Memory B cell (primary cell): Measurements from ENCODE around the gene SUN1.
"Not testable (repeated sequence)": the region's sequence is repeated elsewhere in the genome, so short reads cannot be mapped to it uniquely, and the experiment has no call there.

ENCODE experiments used
- ATAC-seq: fragments of 150-1000 bp; cut with Tn5 transposase; 2 replicates; pipeline ENCODE4 v1.10.0; 2021; ENCODE audit warnings: low read depth, mild to moderate bottlenecking, moderate library complexity
- DNase-seq, 2 donors: peaks; one replicate each; pipeline ENCODE4 v3.0.0; 2022; ENCODE audit warnings: low spot score in 2 of 2
- H3K27ac Mint-ChIP-seq: one replicate; pipeline ENCODE4 v1.8.0; 2022; ENCODE audit warnings: mild to moderate bottlenecking, moderate library complexity, mixed read lengths
- H3K27me3 Mint-ChIP-seq: one replicate; pipeline ENCODE4 v1.8.0; 2022; ENCODE audit warnings: mixed read lengths
- H3K36me3 Mint-ChIP-seq: one replicate; pipeline ENCODE4 v1.8.0; 2022; ENCODE audit warnings: mild to moderate bottlenecking, mixed read lengths
- H3K4me1 Mint-ChIP-seq: one replicate; pipeline ENCODE4 v1.8.0; 2022; ENCODE audit warnings: mixed read lengths
- H3K4me3 Mint-ChIP-seq: one replicate; pipeline ENCODE4 v1.8.0; 2022; ENCODE audit warnings: mild to moderate bottlenecking, moderate library complexity, mixed read lengths
- H3K9me3 Mint-ChIP-seq: one replicate; pipeline ENCODE4 v1.8.0; 2022; ENCODE audit warnings: mixed read lengths

Gene SUN1

GRCh38 chr7:796434-797169 is 35.7 kb upstream of the SUN1 start:
- H3K36me3 Mint-ChIP-seq, H3K27ac Mint-ChIP-seq, H3K4me3 Mint-ChIP-seq, ATAC-seq, H3K9me3 Mint-ChIP-seq, H3K27me3 Mint-ChIP-seq, DNase-seq, H3K4me1 Mint-ChIP-seq: not testable (repeated sequence)

- no peak for ATAC-seq
- no peak overlapping the region for H3K4me3 Mint-ChIP-seq
- H3K27ac Mint-ChIP-seq: no peak overlapping the region
- H3K27me3 Mint-ChIP-seq: no peaks in the 10 kb centered on the region
- H3K9me3 Mint-ChIP-seq: no peaks in the 10 kb centered on the region
- peaks cover 3% of the 10 kb centered on the region for H3K4me1 Mint-ChIP-seq
- H3K36me3 Mint-ChIP-seq: no peaks in the 10 kb centered on the region
- no peak for DNase-seq
These were observed 33.3 kb upstream of the SUN1 start for GRCh38 chr7:798921-799470.

DNA sequence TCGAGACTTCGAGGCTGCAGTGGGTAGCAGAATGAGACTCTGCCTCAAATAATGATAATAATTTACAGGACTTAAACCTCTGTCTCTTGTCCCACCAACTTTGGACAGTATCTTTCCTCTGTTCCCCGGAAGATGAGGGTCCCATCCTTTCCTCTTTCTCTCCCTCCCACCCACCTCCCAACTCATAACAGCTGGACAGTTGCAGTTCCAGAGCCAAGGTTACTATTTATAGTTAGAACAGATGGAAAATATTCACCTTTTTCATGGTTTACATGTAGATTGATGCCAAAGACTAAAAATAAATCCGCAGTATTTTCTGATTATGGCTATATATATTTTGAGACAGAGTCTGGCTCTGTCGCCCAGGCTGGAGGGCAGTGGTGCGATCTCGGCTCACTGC is 31.6 kb upstream of the SUN1 start:
- ATAC-seq: no peak
- DNase-seq: no peak
- Mint-ChIP-seq H3K4me3 (no peak overlapping the region), H3K36me3 (no peaks in the 10 kb centered on the region), H3K9me3 (no peaks in the 10 kb centered on the region), H3K27me3 (no peaks in the 10 kb centered on the region), H3K27ac (no peak overlapping the region), H3K4me1 (peaks cover 3% of the 10 kb centered on the region)

GRCh38 chr7:801351-801750 is 30.9 kb upstream of the SUN1 start:
- H3K4me1 Mint-ChIP-seq, H3K4me3 Mint-ChIP-seq, ATAC-seq, H3K36me3 Mint-ChIP-seq, H3K9me3 Mint-ChIP-seq, H3K27ac Mint-ChIP-seq, H3K27me3 Mint-ChIP-seq, DNase-seq: not testable (repeated sequence)

- Mint-ChIP-seq H3K9me3 (no peaks in the 10 kb centered on the region), H3K36me3 (no peaks in the 10 kb centered on the region), H3K4me3 (no peak overlapping the region), H3K4me1 (peaks cover 3% of the 10 kb centered on the region), H3K27me3 (no peaks in the 10 kb centered on the region), H3K27ac (no peak overlapping the region)
- ATAC-seq (no peak), DNase-seq (no peak)
These were observed 30.3 kb upstream of the SUN1 start for GRCh38 chr7:801940-802381.

GRCh38 chr7:802500-803242 is 29.6 kb upstream of the SUN1 start:
- peaks cover 3% of the 10 kb centered on the region for H3K4me1 Mint-ChIP-seq
- no peaks in the 10 kb centered on the region for H3K9me3 Mint-ChIP-seq
- H3K4me3 Mint-ChIP-seq: no peak overlapping the region
- DNase-seq: no peak
- no peaks in the 10 kb centered on the region for H3K27me3 Mint-ChIP-seq
- H3K36me3 Mint-ChIP-seq: no peaks in the 10 kb centered on the region
- no peak overlapping the region for H3K27ac Mint-ChIP-seq
- no peak for ATAC-seq

DNA sequence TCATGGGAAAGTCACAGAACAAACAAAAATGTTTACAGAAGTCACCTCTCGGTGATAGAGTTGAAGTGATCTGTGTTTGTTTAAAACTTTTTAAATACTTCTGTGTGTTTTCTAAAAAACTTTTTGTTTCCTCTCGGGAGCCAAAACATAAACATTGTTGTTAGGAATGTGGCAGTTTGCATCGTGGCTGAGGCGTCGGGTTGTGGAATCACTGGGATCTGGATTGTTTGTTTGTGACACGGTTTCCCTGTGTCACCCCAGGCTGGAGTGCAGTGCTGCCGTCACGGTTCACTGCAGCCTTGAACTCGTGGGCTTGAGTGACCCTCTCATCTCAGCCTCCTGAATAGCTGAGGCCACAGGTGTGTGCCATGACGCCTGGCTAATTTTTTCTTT is 29.0 kb upstream of the SUN1 start:
- no peak for DNase-seq
- no peaks in the 10 kb centered on the region for H3K9me3 Mint-ChIP-seq
- peaks cover 3% of the 10 kb centered on the region for H3K4me1 Mint-ChIP-seq
- no peaks in the 10 kb centered on the region for H3K27me3 Mint-ChIP-seq
- H3K4me3 Mint-ChIP-seq: no peak overlapping the region
- no peak overlapping the region for H3K27ac Mint-ChIP-seq
- peaks cover under 1% of the 10 kb centered on the region for H3K36me3 Mint-ChIP-seq
- no peak for ATAC-seq

DNA sequence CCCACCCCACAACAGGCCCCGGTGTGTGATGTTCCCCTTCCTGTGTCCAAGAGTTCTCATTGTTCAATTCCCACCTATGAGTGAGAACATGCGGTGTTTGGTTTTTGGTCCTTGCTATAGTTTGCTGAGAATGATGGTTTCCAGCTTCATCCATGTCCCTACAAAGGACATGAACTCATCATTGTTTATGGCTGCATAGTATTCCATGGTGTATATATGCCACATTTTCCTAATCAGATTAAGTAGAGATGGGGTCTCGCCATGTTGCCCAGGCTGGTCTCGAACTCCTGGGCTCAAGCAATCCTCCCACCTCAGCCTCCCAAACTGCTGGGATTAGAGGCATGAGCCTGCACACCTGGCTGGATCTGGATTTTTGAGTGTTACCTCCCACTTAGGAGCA is 28.5 kb upstream of the SUN1 start:
- H3K4me1 Mint-ChIP-seq, H3K9me3 Mint-ChIP-seq, ATAC-seq, H3K27ac Mint-ChIP-seq, DNase-seq, H3K27me3 Mint-ChIP-seq, H3K36me3 Mint-ChIP-seq, H3K4me3 Mint-ChIP-seq: not testable (repeated sequence)

DNA sequence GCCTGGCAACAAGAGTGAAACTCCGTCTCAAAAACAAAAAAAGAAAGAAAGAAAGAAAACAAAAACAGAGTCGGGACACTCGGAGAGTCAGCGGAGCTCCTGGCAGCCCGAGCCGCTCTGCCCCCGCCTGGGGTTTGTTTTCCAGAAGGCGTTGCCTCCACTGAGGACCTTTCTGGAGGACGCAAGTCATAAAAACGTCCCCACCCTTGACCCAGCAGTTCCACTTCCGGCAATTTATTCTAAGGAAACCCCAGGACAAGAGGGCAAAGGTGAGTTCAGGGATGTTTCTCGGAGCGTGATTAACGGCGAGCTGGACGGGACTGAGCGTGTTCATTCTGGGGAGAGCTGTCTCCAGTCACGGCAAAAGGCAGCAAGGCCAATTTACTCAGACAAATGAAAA is 27.0 kb upstream of the SUN1 start:
- DNase-seq (no peak), ATAC-seq (no peak)
- H3K4me3 Mint-ChIP-seq: no peak overlapping the region
- H3K36me3 Mint-ChIP-seq: peaks cover 4% of the 10 kb centered on the region
- no peaks in the 10 kb centered on the region for H3K27me3 Mint-ChIP-seq
- H3K27ac Mint-ChIP-seq: no peak overlapping the region
- peaks cover 3% of the 10 kb centered on the region for H3K9me3 Mint-ChIP-seq
- H3K4me1 Mint-ChIP-seq: peaks cover 3% of the 10 kb centered on the region

DNA sequence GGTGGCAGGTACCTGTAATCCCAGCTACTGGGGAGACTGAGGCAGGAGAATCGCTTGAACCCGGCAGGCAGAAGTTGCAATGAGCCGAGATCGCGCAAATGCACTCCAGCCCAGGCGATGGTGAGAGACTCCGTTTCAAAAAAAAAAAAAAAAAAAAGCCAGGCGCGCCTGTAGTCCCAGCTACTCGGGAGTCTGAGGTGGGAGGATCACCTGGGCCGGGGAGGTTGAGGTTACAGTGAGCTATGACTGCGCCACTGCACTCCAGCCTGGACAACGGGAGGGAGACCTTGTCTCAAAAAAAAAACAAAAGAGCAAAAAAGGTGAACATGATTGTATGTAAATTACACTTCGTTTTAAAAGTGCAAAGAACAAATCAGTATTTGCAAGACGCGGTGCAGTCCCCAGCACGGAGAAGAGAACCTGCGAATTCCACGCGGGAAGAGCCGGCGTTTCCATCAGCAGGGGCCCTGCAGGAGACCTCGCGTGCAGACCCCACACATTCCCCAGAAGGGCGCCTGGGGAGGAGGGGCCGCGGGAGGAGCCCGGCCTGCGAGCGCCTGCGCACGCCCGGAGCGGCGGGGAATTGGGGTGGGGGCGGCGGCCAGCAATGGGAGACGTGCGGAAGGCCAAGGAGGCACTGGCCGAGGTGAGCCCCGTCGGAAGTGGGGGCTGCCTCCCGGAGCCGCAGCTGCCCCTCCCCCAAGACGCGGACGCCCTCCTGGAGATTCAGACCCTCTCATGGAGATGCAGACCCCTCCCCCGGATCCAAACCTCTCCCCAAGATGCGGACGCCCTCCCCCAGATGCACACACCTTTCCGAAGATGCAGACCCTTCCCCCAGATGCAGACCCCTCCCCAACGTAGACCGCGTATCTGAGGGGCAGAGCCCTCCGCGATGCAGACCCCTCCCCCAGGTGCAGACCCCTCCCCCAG is 16.7 kb upstream of the SUN1 start:
- no peak for DNase-seq
- Mint-ChIP-seq H3K4me3 (peak overlapping the region; percentile 87), H3K36me3 (peaks cover 7% of the 10 kb centered on the region), H3K27ac (peak overlapping the region; percentile 47), H3K27me3 (no peaks in the 10 kb centered on the region), H3K9me3 (no peaks in the 10 kb centered on the region), H3K4me1 (peaks cover 41% of the 10 kb centered on the region)
- ATAC-seq: no peak

DNA sequence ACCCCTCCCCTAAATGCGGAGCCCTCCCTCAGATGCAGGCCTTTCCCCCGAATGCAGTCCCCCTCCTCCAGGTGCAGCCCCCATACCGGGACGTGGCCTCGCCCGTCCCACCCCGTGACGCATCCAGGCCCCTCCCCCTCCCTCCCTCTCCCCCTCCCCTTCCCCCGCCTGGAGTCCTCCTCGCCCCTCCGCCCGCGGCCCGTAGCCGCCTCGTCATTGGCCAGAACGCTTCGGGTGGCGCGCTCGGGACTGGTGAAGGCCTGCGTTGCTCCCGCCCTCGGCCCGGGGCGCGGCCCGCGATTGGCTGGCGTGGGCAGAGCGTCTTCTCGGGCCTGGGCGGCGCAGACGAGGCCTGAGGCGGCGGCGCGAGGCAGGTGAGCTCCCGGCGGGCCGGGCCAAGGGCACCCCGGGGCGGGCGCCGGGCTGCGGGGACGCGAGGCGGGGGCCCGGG is 16.0 kb upstream of the SUN1 start:
- no peaks in the 10 kb centered on the region for H3K27me3 Mint-ChIP-seq
- ATAC-seq: peak; percentile 92
- peak overlapping the region; percentile 87 for H3K4me3 Mint-ChIP-seq
- peaks cover 8% of the 10 kb centered on the region for H3K36me3 Mint-ChIP-seq
- peak; percentile 90 to 95 for DNase-seq
- peaks cover 46% of the 10 kb centered on the region for H3K4me1 Mint-ChIP-seq
- H3K27ac Mint-ChIP-seq: peak overlapping the region; percentile 47
- no peaks in the 10 kb centered on the region for H3K9me3 Mint-ChIP-seq

GRCh38 chr7:816751-817671 is 15.3 kb upstream of the SUN1 start:
- ATAC-seq (peak; percentile 7), DNase-seq (peak in 1 of 2 donors; percentile 17)
- Mint-ChIP-seq H3K36me3 (peaks cover 8% of the 10 kb centered on the region), H3K4me3 (peak overlapping the region; percentile 89), H3K27me3 (no peaks in the 10 kb centered on the region), H3K4me1 (peaks cover 46% of the 10 kb centered on the region), H3K27ac (peak overlapping the region; percentile 82), H3K9me3 (no peaks in the 10 kb centered on the region)
